ENCODE measurements around the gene TET2.

TET2 gene

DNA sequence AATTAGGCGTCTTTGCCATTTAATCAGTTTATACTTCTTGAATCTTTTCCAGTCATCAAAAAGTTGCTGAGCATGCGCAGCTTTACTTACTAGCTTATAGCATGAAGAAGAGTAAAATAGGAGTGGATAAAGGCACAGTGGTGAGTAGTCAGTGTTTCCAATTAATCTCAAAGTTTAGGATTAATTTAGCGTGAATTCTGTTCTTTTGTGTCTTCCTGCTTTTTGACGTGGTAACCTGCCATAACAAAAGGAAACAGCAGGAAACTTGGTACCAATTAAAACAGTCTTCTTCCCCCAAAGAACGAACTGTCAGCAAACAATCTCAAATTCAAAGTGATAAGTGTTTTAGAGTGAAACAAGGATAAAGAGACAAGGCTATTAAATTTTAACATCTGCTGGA lies 61.9 kb downstream of the TET2 start:
- TF ChIP-seq, protein P1, sequence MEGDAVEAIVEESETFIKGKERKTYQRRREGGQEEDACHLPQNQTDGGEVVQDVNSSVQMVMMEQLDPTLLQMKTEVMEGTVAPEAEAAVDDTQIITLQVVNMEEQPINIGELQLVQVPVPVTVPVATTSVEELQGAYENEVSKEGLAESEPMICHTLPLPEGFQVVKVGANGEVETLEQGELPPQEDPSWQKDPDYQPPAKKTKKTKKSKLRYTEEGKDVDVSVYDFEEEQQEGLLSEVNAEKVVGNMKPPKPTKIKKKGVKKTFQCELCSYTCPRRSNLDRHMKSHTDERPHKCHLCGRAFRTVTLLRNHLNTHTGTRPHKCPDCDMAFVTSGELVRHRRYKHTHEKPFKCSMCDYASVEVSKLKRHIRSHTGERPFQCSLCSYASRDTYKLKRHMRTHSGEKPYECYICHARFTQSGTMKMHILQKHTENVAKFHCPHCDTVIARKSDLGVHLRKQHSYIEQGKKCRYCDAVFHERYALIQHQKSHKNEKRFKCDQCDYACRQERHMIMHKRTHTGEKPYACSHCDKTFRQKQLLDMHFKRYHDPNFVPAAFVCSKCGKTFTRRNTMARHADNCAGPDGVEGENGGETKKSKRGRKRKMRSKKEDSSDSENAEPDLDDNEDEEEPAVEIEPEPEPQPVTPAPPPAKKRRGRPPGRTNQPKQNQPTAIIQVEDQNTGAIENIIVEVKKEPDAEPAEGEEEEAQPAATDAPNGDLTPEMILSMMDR (IDR thresholded peaks at IDR 0.05; ENCODE audit: insufficient read depth, low read depth, low read length, missing control alignments), result no peak
- H3K4me3 ChIP-seq (ENCODE audit: low read depth, low read length), result no peak overlapping the region
- DNase-seq (ENCODE audit: low read depth), result no peak

DNA sequence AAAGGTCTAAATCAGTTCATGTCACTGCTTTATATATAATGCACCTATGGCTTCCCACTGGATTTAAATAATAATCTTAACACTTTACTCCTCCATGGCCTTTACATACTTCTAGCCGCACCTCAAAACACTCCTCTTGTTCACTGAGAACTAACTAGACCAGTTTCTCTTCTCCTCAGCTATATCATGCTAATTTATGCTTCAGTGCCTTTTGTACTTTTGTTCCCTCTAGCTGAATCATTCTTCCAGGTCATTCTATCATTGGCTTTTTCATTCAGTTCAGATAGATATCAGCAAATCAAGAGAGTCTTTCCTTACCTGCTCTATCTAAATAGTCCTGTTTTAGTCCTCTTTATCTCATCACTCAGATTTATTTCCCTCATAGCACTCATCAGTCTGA lies 64.2 kb downstream of the TET2 start:
- no peak for DNase-seq (ENCODE audit: low read depth)
- H3K4me3 ChIP-seq (ENCODE audit: low read depth, low read length), result no peak overlapping the region
- TF ChIP-seq, protein P1 (IDR thresholded peaks at IDR 0.05; ENCODE audit: insufficient read depth, low read depth, low read length, missing control alignments), result no peak

DNA sequence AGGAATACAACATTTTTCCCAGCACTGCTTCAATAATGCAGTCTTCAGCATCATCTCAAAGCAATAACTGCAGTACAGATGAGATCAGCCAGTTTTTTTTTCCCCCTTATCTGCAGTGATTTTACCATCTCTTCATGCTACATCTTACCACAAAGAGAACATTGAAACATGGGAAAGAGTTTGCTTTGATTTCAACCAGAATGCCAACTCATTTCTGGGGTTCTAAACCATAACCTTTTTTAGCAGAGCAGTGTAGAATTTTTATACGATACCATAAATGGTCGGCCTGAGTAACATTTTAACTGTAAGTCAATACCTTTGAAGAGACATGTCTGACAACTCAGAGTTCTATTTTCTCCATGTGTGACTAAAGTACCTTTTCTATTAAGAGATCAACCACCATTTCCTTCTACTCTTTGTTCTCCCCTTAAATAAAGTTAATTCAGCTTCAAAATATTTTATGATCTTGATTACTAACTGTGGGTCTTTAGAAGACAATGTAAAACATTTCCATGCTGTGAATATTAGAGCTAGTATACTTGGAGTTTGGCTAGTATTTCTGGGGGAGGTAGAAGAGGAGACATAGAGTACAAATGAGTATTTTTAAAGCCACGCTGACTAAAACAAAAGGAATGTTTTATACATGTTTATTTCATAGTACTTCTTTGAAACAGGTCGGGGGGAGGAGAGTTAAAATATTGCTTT lies 69.1 kb downstream of the TET2 start:
- no peak overlapping the region for H3K4me3 ChIP-seq (ENCODE audit: low read depth, low read length)
- TF ChIP-seq, protein P1 (IDR thresholded peaks at IDR 0.05; ENCODE audit: insufficient read depth, low read depth, low read length, missing control alignments), result no peak
- peak; percentile 71 for DNase-seq (ENCODE audit: low read depth)

DNA sequence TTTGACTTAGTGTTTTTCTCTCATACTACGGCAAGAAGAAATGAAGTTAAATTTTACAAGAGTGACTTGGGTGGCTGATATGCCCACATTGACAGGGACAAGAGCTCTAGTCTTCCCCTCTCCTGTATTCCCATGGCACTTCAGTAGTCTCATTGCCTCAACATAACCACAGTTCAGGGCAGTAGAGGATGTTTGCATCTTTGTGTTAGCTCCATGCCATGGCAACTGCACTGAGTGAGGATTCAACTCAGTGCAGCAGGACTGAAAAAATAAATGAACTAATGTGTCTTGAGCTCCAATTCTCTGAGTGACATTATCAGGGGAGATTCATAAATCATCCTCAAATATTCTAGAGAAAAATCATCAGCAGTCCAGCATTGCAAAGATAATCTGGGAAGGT lies 78.8 kb downstream of the TET2 start:
- no peak overlapping the region for H3K4me3 ChIP-seq (ENCODE audit: low read depth, low read length)
- TF ChIP-seq, protein P1 (IDR thresholded peaks at IDR 0.05; ENCODE audit: insufficient read depth, low read depth, low read length, missing control alignments), result no peak
- DNase-seq (ENCODE audit: low read depth), result no peak

DNA sequence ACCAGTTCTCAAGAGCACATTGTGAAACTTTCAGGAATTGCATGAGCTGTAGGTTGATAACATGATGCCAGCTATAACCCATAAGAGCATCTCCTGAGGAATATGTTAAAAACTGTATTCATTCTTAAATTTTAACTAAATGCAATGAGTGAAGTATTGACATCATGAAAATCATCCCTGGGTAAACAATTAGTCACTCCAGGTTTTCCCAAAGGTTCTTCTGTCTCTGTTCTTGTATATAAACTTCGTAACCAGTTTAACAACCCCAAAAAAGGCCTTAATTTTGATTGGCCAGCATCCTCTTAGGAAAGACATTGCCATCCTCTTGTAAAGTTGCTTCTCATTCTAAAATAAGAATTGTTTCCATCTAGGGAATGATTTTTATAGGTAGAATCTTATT lies 80.4 kb downstream of the TET2 start:
- no peak overlapping the region for H3K4me3 ChIP-seq (ENCODE audit: low read depth, low read length)
- no peak for DNase-seq (ENCODE audit: low read depth)
- TF ChIP-seq, protein P1 (IDR thresholded peaks at IDR 0.05; ENCODE audit: insufficient read depth, low read depth, low read length, missing control alignments), result no peak

DNA sequence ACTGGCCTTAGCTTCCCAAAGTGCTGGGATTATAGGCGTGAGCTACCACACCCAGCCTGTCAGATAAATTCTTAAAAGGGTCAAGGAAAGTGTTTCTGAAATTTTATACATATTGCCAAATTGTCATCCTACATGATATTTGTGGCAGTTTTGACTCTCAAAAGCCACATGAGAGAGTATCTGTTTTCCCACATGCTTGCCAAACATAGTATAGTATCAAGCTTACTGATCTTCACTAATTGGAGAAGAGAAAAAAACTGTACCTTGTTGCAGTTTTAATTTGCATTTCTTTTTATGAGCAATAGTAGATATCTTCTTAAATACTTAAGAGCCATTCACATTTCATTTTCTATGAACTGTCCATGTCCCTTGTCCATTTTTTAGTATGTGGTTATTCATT lies 83.6 kb downstream of the TET2 start:
- TF ChIP-seq, protein P1 (IDR thresholded peaks at IDR 0.05; ENCODE audit: insufficient read depth, low read depth, low read length, missing control alignments), result no peak
- DNase-seq (ENCODE audit: low read depth), result no peak
- H3K4me3 ChIP-seq (ENCODE audit: low read depth, low read length), result no peak overlapping the region

DNA sequence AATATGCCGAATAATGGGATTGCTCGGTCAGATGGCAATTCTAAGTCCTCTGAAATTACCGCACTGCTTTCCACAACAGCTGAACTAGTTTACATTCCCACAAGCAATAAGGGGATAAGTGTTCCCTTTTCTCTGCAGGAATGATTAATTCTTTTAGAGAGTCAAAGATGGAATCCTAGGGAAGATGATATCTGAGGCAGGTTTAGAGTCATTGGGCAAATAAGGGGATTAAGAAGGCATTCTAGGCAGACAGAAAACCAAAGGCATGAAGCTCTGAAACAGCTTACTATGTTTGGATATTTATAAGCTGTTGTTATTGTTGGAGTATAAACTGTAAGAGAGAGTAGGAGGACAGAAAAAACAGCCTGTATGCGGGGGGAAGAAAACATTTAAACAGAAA lies 85.7 kb downstream of the TET2 start:
- no peak overlapping the region for H3K4me3 ChIP-seq (ENCODE audit: low read depth, low read length)
- TF ChIP-seq, protein P1 (IDR thresholded peaks at IDR 0.05; ENCODE audit: insufficient read depth, low read depth, low read length, missing control alignments), result no peak
- no peak for DNase-seq (ENCODE audit: low read depth)

Data from GM12865 (cell line).